NCI-H128 (cell line): Measurements from ENCODE around the gene DRAM1.
"Not testable (repeated sequence)": the region's sequence is repeated elsewhere in the genome, so short reads cannot be mapped to it uniquely, and the experiment has no call there.

ENCODE experiments used
- DNase-seq: peaks from one replicate; lab custom pipeline; 2025; ENCODE audit not compliant: unreplicated experiment; lab: John Stamatoyannopoulos, UW

The DRAM1 gene

DNA sequence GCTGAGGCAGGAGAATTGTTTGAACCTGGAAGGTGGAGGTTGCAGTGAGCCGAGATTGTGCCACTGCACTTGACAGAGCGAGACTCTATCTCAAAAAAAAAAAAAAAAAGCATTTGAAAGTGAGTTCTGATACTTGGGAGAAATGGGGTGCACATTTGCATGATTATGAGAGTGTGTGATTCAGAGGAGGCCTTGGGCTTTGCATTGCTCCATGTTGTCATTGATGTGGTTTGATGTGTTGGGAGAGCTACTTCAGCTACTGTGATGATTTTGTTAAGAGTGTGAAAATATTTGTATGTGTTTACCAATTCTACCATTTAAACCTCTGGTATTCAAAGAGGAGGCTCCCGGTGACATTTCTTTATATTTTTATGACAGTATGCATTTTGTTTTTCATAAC is 24.4 kb downstream of the DRAM1 start:
- no peak for DNase-seq

DNA sequence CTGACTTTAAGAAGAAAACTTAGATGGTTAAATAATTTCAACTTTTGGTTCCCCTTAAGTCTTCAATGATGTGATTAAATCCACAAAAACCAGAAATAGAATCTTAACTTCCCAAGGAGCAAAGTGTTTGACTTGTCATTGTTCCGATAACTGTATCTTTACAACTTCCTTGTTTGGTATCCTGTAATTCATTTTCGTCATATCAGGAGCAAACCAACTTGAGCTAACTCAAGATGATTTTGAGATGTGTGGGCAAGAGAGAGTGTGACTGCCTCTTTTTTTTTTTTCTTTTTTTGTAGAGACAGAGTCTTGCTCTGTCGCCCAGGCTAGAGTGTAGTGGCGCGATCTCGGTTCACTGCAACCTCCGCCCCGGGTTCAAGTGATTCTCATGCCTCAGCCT is 25.3 kb downstream of the DRAM1 start:
- DNase-seq, result no peak

DNA sequence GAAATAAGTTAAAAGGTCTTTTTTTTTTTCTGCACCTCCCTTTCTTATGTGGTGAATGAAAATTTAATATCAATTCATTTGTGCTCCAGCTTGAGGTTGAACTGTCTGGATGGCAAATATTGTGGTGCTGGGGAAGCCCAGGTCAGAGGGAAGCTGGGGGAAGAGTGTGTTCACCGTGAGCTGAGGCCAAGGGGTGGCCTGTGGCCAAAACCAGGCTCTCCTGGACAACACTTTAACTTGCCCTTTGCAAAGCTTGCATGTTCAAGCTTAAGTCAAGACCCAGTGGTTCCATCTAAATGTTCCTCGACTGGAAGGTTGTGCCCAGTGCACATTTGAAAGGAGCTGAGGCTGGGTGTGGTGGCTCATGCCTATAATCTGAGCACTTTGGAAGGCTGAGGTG is 28.8 kb downstream of the DRAM1 start:
- no peak for DNase-seq

DNA sequence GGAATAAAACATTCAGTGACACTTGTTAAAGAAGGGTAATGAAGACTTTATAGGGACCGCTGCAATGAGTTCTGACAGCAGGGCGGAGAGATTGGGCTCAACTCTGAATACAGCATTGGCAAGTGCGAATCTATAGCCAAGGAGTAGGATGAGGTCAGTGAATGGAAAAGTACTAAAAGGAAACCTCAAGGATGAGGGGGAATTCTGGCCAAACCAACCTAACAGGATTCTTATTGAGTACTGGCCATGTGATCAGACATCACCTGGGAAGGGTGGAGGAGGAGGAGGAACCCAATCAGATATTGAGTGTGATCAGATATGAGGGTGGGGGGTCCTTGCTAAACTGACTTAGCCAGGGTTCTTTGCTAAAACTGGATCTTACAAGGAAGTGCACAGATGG is 31.0 kb downstream of the DRAM1 start:
- DNase-seq, result no peak

DNA sequence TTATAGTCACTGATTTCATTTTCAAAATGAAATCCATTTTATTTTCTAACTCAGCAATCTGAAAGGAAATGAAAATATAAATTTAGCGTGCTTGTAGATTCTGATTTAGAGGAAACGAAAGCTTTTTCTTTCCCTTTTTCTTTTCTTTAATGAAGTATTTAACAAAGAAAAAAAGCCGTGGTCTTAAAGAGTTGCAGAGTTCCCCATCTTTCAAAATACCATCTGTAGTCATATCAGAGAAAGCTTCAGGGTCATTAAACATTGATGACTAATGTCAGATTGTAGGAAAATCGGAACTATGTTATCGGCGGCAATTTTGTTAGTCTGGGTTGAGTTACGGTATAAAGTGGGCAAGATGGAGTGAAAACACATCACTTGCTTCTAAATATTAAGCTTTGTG is 32.3 kb downstream of the DRAM1 start:
- no peak for DNase-seq

DNA sequence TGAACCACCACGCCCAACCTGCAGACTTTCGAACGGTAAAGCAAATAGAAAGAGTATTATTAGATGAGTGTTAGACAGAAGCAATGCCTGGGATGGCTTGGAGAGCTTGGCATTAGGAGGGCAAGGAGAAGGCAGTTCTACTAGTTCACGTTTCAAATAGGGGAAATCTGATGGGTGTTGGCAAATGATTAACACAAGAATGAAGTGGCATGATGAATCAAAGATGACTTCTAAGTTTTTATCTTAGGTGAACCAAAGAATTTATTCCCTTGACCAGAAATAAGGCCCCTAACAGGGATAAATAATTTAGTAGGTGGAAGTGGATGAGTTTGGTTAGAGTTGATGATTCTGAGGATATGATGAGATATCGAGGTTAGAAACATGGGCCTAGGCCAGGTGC is 38.5 kb downstream of the DRAM1 start:
- no peak for DNase-seq

DNA sequence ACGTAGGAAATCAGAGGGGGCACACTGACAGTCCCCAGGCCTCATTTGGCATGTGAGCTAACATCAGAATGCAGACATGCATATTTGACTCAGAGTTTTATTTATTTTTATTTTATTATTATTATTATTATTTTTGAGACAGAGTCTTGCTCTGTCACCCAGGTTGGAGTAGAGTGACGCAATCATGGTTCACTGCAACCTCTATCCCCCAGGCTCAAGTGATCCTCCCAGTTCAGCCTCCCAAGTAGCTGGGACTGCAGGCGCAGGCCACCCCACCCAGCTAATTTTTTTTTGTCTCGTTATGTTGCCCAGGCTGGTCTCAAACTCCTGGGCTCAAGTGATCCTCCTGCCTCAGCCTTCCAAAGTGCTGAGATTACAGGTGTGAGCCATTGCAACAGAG is 41.4 kb downstream of the DRAM1 start:
- not testable (repeated sequence) for DNase-seq

DNA sequence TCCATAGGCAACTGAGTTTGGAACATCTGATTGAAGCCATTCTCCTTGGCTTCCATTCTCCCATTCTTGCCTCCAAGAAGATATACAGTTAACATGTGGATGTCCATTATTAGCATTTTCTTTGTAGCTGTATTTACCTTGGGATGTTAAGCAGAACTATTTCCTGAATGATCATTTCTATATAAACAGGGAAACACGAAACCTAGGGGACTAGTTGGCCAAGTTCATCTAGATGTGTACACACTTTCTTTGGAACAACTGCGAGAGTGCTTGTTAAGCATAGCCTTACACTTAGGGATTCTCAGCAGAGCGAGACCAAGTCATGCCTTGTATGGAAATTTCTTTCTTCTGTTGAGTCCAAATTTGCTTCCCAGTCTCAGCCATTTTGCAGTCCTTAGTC is 42.1 kb downstream of the DRAM1 start:
- no peak for DNase-seq

DNA sequence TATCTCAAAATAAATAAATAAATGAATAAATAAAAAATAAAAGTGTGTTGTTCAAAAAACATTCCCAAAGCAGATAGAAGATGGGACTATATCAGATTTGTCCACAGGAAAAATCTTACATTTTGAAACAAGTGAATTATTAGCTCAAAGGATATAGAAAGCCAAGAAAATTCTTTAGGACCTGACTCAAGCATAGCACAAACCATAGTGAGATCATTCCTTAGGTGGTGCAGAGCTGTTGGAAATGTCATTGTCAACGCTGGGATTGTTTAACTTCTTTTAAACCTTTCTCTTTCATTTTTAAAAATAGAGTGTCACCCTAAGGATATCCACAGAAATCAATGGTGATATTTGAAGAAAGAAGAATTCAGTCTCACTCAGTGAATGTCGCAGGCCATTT is 43.5 kb downstream of the DRAM1 start:
- no peak for DNase-seq

DNA sequence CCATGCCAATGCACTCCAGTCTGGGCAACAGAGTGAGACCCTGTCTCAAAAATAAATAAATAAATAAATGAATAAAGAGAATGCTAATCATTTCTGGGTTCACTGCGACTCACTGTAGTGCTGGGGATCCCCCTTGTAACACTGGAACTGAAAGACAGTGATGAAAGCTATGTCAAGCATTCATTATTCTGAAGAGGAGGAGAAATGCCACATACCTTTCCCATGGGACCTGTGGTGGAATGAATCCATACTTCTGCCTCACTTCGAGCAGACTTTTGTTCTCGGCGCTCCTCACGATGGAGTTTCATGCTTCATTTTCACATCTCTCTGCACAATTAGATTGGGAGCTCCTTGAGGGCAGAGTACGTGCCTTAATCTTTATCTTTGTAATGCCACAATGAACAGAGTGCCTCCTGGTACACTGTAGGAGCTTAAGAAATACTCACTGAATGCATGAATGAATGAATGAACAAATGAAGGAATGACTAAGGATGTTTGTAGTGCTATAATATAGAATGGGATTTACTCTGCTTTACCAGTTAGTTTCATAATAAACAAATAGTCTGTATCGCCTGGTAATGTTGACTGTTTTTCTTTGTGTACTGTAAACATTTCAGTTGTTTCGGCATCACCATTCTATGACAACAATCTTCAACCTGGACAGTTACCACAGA is 45.8 kb downstream of the DRAM1 start:
- no peak for DNase-seq

DNA sequence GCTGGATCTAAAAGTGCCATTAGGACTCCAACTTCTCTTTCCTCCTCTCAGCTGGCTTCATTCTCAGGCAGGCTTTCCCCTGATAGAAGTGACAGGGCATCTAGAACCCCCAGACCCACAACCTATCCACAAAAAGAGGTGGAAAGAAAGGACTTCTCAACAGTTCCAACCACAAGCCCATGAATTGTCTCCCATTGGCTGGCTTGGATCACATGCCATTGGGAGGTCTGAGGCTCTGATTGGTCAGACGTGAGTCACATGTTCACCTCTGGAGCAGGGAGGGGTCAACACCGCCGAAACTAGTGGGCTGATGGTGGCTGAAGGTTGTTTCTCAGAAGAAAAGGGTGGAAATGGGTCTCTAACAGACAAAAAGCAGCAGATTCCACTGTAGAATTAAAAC is 47.2 kb downstream of the DRAM1 start:
- DNase-seq, result no peak

DNA sequence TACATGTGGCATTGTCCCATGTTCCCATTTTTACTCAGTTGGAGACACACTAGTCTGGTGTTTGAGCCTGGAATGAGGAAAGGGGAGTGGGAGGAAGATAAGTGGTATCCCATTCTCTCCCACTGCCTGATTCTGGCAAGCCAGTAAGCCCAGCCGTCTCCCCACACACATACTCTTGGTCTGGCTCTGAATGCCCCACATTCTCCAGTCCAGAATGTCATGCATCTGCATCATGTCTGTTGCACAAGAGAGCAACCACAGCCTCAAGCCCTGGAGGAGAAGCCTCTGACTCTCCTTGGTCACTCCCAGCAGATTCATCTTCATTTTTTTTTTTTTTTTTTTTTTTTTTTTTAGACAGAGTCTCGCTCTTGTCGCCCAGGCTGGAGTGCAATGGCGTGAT is 48.0 kb downstream of the DRAM1 start:
- no peak for DNase-seq

DNA sequence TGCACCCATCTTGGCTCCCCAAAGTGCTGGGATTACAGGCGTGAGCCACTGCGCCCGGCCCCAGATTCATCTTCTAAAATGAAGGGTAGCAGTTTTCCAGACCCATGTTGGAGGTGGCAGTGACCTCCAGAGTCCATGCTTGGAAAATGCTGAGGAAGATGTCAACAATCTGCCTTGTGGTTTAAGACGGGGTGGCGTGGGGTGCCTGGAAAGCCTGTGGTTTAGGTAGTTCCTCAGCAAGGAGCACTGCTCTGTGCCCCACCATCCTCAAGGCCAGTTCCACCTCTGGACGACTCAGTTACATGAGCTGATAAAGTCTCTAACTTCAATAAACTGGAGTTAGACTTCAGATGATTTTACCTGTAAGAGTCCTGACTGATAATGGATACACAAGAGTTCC is 48.6 kb downstream of the DRAM1 start:
- no peak for DNase-seq

DNA sequence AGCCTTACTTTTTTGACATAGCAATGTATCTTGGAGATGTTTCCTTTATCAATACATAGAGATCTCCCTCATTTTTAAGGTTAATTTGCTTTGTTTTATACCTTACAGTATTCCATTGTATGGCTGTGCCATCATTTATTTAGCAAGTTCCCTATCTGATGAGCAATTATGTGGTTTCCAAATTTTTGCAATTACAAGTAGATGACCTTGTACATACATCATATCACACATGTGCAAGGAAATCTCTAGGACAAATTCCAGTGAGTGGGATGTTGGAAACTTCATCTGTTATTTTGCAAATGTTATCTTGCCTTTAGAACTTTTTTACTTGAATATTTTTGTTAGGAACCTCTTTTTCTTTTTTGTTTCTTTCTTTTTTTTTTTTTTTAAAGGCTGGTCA is 49.7 kb downstream of the DRAM1 start:
- no peak for DNase-seq

DNA sequence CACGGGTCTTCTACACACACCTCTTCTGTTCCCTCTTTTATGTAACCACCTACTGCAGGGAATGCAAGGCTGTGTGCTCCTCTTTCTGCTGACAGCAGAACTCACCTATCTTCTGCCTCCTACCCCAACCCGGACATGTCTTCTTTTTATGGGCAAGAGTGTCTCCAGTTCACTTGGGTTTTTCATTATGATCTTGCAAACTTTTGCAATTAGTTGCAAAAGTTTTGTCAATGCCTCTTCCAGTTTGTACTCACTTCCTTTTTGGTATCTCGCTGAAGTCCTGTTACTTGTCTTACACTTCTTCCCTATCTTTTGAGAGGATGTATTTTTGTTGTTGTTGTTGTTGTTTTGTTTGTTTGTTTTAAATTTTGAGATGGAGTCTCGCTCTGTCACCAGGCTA is 50.6 kb downstream of the DRAM1 start:
- DNase-seq, result no peak

DNA sequence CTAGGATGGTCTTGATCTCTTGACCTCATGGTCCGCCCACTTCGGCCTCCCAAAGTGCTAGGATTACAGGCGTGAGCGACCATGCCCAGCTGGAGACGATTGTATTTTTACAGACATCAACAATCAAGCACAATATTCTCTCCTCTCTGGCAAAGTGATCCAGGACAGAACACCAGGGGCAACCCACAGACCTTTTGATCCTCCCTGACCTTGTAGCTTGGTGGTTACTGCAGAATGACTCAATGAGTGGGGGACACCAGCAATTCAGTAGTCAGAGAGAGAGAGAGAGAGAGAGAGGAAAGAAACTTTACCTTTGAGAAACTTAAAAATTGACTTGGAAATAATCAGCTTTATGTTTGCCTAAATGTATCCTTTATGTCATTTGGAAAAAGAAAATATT is 51.2 kb downstream of the DRAM1 start:
- no peak for DNase-seq

DNA sequence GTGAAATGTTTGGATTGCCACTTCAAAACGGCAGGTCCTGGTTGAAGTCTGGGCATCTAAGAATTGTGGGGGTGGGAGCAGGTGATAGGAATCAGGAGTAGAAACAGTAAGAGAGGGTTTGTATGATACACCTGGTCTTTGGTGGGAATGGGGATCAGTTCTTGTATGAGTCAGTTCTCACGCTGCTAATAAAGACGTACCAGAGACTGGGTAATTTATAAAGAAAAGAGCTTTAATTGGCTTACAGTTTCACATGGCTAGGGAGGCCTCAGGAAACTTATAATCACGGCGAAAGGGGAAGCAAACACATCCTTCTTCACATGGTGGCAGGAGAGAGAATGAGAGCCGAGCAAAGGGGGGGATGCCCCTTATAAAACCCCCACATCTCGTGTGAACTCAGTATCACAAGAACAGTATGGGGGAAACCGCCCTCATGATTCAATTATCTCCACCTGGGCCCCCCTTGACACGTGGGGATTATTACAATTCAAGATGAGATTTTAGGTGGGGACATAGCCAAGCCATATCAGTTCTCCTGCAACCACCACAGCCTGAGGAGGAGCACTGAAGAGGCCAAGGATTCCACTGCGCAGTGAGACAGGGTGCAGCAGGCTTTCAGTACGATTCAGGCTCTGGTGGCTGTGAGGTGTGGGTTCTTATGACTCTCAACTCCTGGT is 52.1 kb downstream of the DRAM1 start:
- no peak for DNase-seq

DNA sequence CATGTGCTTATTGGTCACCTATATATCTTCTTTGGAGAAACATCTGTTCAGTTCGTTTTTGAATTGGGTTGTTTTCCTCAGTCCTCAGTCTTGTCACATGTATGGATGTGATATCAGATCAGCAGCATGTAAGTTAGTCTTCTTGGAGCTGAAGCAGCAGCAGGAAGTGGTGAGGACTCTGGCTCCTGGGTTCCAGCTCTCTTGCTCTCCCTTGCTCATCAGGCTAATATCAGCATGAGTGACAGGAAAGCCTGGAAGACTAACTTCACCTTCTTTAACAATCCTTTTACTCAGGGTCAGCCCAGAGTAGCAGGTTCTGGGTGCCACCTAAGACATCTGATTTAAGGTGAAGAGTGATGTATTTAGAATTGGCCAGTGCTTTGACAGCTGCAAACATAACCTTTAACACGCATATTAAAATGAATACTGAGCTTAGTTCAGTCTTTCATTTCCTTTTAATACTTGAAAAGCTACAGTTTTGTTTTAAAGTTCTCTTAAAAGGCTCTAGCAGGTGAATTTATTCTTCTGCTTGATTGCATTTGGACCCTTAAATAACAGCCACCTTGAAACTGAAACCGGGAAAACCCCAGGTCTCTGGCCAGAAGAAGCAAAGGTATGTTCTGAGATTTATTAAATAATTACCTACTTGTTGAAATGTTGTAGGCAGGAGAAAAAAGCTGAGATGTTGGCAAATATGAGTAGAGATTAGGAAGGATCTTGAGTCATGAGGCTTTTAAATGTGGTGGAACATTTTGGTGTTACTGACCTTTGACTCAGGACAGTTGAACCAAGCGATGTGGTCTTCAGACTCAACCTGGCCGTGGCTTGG is 54.3 kb downstream of the DRAM1 start:
- no peak for DNase-seq

DNA sequence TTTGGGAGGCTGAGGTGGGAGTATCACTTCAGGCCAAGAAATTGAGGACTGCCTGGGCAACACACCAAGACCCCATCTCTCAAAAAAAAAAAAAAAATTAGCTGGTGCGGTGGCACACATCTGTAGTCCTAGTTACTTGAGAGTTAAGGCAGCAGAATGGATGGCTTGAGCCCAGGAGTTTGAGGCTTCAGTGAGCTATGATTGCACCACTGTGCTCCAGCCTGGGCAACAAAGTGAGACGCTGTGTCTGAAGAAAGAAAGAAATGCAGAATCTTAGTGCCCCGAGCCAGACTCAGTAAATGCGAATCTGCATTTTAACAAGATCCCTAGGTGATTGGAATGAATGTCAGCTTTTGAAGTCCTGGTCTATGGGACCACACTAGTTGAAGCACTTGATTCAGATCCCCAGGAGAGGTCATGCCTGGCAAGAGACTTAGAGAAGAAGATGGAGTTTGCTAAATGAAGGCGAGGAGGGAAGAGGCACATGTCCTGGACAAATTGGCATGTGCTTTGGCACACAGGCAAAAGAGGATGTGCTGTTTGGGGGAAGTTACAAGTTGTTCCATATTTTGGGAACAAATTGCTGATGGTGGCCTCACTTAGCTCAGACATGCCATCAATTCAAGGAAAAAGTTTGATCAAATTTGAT is 56.6 kb downstream of the DRAM1 start:
- no peak for DNase-seq

DNA sequence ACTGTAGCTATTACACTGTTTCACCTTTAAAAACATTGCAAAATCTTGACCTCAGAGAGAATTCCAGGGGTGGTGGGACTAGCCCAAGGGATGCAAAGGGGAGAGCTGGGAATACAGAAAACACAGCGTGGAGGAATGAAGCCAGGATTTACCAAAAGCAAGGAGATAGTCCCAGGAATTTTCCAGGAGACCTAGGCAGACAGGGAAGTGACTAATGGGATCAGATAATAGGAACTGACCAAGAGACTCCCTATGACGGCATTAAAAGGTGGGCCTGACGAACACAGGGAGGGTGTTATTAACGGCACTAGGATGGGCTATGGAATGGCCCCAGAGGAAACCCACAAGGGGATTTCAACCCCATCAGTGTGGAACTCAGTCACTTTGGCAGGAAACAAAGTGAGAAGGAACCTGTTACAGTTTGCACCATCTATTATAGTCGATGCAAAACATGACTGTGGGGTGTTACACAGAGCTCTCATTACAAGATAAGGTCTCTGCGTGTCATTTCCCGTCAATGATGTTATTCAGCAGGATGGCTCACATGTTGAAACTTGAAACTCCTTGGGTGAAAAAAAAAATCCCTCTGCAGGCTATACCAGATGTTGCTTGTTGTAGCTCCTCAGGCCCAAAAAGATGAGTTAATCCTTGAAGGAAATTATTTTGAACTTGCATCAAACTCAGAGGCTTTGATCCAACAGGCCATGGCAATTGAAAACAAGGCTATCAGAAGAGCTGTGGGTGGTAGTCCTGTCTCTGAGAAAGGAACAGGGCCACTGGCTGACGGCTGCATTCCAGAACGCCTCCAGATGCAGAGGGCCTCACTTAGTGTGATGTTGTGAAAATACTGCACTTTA is 58.7 kb downstream of the DRAM1 start:
- DNase-seq, result no peak

DNA sequence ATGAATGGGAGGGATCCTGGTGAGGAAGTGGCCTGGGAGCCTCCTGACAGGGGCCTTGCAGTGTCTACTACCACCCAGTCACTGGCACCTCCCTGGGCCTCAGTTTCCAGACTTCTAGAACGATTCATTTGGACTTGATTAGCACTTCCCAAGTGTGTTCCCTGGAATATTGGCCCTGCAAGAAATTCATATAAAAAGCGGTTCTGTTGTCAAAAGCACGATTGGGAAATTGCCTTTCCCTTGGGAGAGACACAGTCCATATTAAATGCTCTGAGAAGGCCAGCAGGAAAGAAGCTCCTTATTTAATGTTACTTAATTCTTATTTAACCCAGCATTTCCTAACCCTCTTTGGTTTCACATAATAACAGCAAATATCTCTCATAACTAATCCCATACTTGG is 61.9 kb downstream of the DRAM1 start:
- DNase-seq, result no peak
